GM20431 (cell line): ENCODE data around the gene TMX4.

Experiments
- in situ Hi-C: fragments of 300-500 bp; cut with MseI, MboI; formaldehyde crosslinking; loops from one replicate; pipeline ENCODE4 v1.15.0; 2020; ENCODE audit warnings: low sequenced_read_pairs; ENCODE audit not compliant: unreplicated experiment

Gene TMX4

GRCh38 chr20:8021541-8022269, 2.1 kb upstream of the TMX4 start:
- in situ Hi-C loops = no loop called here

GRCh38 chr20:8020314-8021079, 936 bp upstream of the TMX4 start:
- in situ Hi-C loops = no loop called here

- in situ Hi-C loops = no loop called here
Observed at GRCh38 chr20:8019998-8020247, 362 bp upstream of the TMX4 start.

- in situ Hi-C loops = no loop called here
Observed at GRCh38 chr20:8018958-8019245, 659 bp downstream of the TMX4 start.

- in situ Hi-C loops = no loop called here
Observed at GRCh38 chr20:8012724-8013123, 6.8 kb downstream of the TMX4 start.

- in situ Hi-C loops = no loop called here
Observed at GRCh38 chr20:8008733-8009132, 10.8 kb downstream of the TMX4 start.

- in situ Hi-C loops = no loop called here
Observed at GRCh38 chr20:8007490-8007889, 12.1 kb downstream of the TMX4 start.

- in situ Hi-C loops = no loop called here
Observed at GRCh38 chr20:8005575-8006366, 13.8 kb downstream of the TMX4 start.

GRCh38 chr20:8005033-8005432, 14.5 kb downstream of the TMX4 start:
- in situ Hi-C loops = no loop called here

GRCh38 chr20:8002056-8002455, 17.5 kb downstream of the TMX4 start:
- in situ Hi-C loops = no loop called here

GRCh38 chr20:8000796-8001195, 18.8 kb downstream of the TMX4 start:
- in situ Hi-C loops = no loop called here

GRCh38 chr20:7996898-7997297, 22.7 kb downstream of the TMX4 start:
- in situ Hi-C loops = no loop called here

- in situ Hi-C loops = no loop called here
Observed at GRCh38 chr20:7994809-7995208, 24.8 kb downstream of the TMX4 start.

- in situ Hi-C loops = no loop called here
Observed at GRCh38 chr20:7993703-7994102, 25.9 kb downstream of the TMX4 start.

GRCh38 chr20:7993238-7993637, 26.3 kb downstream of the TMX4 start:
- in situ Hi-C loops = no loop called here

GRCh38 chr20:7990385-7990784, 29.2 kb downstream of the TMX4 start:
- in situ Hi-C loops = no loop called here

- in situ Hi-C loops = no loop called here
Observed at GRCh38 chr20:7989379-7989778, 30.2 kb downstream of the TMX4 start.

- in situ Hi-C loops = no loop called here
Observed at GRCh38 chr20:7985916-7986315, 33.6 kb downstream of the TMX4 start.

- in situ Hi-C loops = no loop called here
Observed at GRCh38 chr20:7984192-7984591, 35.4 kb downstream of the TMX4 start.

GRCh38 chr20:7981374-7981773, 38.2 kb downstream of the TMX4 start:
- in situ Hi-C loops = no loop called here

- in situ Hi-C loops = no loop called here
Observed at GRCh38 chr20:7980332-7981046, 39.1 kb downstream of the TMX4 start.
